ENCODE results near the gene HSPA1L. TPM values are rescaled to one million over a fixed set of nuclear protein-coding genes. Genes with fewer than 3 reads are reported as not detected.
"Not testable (repeated sequence)": the region's sequence is repeated elsewhere in the genome, so short reads cannot be mapped to it uniquely, and the experiment has no call there.

The HSPA1L gene
- total RNA-seq, 1 donor from 2014 or later: 0.98 TPM

GRCh38 chr6:31813465-31813849 lies 1.6 kb downstream of the HSPA1L start:
- peak overlapping the region; percentile 100 for H3K27ac ChIP-seq
- no peak for TF ChIP-seq POLR2AphosphoS5 (IDR thresholded peaks at IDR 0.05; ENCODE audit: insufficient read depth in 1 of 2, low read depth in 1 of 2)
- TF ChIP-seq POLR2A (IDR thresholded peaks at IDR 0.05): no peak
- TF ChIP-seq CTCF (IDR thresholded peaks at IDR 0.05): no peak
- no peaks in the 10 kb centered on the region for H3K27me3 ChIP-seq
- intact Hi-C loops (cut with DNase I): loop anchor here (5.0 kb wide), 1 partner anchor 76 kb away; the partner anchor contains the start of gene CLIC1
- H3K4me3 ChIP-seq: no peak overlapping the region
- H3K4me1 ChIP-seq: peaks cover 27% of the 10 kb centered on the region
- no peaks in the 10 kb centered on the region for H3K9me3 ChIP-seq
- no peak for DNase-seq (ENCODE audit: extremely low spot score in 2 of 2)
- no peaks in the 10 kb centered on the region for H3K36me3 ChIP-seq

GRCh38 chr6:31811645-31812044 lies 3.4 kb downstream of the HSPA1L start:
- no peak for TF ChIP-seq CTCF (IDR thresholded peaks at IDR 0.05)
- TF ChIP-seq POLR2AphosphoS5 (IDR thresholded peaks at IDR 0.05; ENCODE audit: insufficient read depth in 1 of 2, low read depth in 1 of 2): no peak
- TF ChIP-seq POLR2A (IDR thresholded peaks at IDR 0.05): no peak
- peak overlapping the region; percentile 100 for H3K27ac ChIP-seq
- intact Hi-C loops (cut with DNase I): loop anchor here (5.0 kb wide), 1 partner anchor 74 kb away; the partner anchor contains the start of gene CLIC1
- no peaks in the 10 kb centered on the region for H3K9me3 ChIP-seq
- no peak for DNase-seq (ENCODE audit: extremely low spot score in 2 of 2)
- H3K4me3 ChIP-seq: no peak overlapping the region
- no peaks in the 10 kb centered on the region for H3K36me3 ChIP-seq
- H3K4me1 ChIP-seq: peaks cover 22% of the 10 kb centered on the region
- no peaks in the 10 kb centered on the region for H3K27me3 ChIP-seq

GRCh38 chr6:31808599-31808998 lies 6.5 kb downstream of the HSPA1L start:
- intact Hi-C loops (cut with DNase I): not testable (repeated sequence)

GRCh38 chr6:31806470-31807272 lies 8.4 kb downstream of the HSPA1L start, which contains the start of gene LSM2:
LSM2 (minus strand) TSS chr6:31806966; CDS start chr6:31806757, 209 bp downstream.
- Histone ChIP-seq H3K36me3 (peaks cover 0 to 10% of the 10 kb centered on the region in 2 donors), H3K27me3 (no peaks in the 10 kb centered on the region), H3K4me3 (peak within 1 kb of the TSS; percentile 56), H3K27ac (peak within 1 kb of the TSS; percentile 95), H3K4me1 (peaks cover 20% of the 10 kb centered on the region), H3K9me3 (no peaks in the 10 kb centered on the region)
- DNase-seq (ENCODE audit: extremely low spot score in 2 of 2): peak in 1 of 2 donors; percentile 98
- peak; percentile 80 to 81 for TF ChIP-seq POLR2A (IDR thresholded peaks at IDR 0.05)
- peak in 1 of 3 experiments; percentile 22 for TF ChIP-seq CTCF (IDR thresholded peaks at IDR 0.05)
- TF ChIP-seq POLR2AphosphoS5 (IDR thresholded peaks at IDR 0.05; ENCODE audit: insufficient read depth in 1 of 2, low read depth in 1 of 2): peak; percentile 98 to 99
- intact Hi-C loops (cut with DNase I): no loop called here

More at GRCh38 chr6:31808599-31808998, 6.5 kb downstream of the HSPA1L start:
- H3K4me1 ChIP-seq: peaks cover 30% of the 10 kb centered on the region
- DNase-seq (ENCODE audit: extremely low spot score in 2 of 2); H3K27ac ChIP-seq; H3K36me3 ChIP-seq; H3K4me3 ChIP-seq; H3K9me3 ChIP-seq; H3K27me3 ChIP-seq: not testable (repeated sequence)

- no peaks in the 10 kb centered on the region for H3K27me3 ChIP-seq
- H3K27ac ChIP-seq: peak overlapping the region; percentile 95
- H3K36me3 ChIP-seq: peaks cover 0 to 11% of the 10 kb centered on the region in 2 donors
- peak overlapping the region; percentile 56 for H3K4me3 ChIP-seq
- TF ChIP-seq POLR2A (IDR thresholded peaks at IDR 0.05) (no peak), POLR2AphosphoS5 (IDR thresholded peaks at IDR 0.05; ENCODE audit: insufficient read depth in 1 of 2, low read depth in 1 of 2) (no peak), CTCF (IDR thresholded peaks at IDR 0.05) (no peak)
- no peak for DNase-seq (ENCODE audit: extremely low spot score in 2 of 2)
- intact Hi-C loops (cut with DNase I): no loop called here
- no peaks in the 10 kb centered on the region for H3K9me3 ChIP-seq
- peaks cover 20% of the 10 kb centered on the region for H3K4me1 ChIP-seq
Measured at GRCh38 chr6:31805939-31806469, 9.1 kb downstream of the HSPA1L start.

GRCh38 chr6:31801031-31801927 lies 13.8 kb downstream of the HSPA1L start:
- H3K27me3 ChIP-seq; H3K9me3 ChIP-seq; DNase-seq (ENCODE audit: extremely low spot score in 2 of 2); H3K27ac ChIP-seq; H3K4me3 ChIP-seq; intact Hi-C loops (cut with DNase I): not testable (repeated sequence)
- peaks cover 15% of the 10 kb centered on the region for H3K4me1 ChIP-seq
- peaks cover 0 to 11% of the 10 kb centered on the region in 2 donors for H3K36me3 ChIP-seq
